ENCODE results near the gene TCF25. TPM values are rescaled to one million over a fixed set of nuclear protein-coding genes. Genes with fewer than 3 reads are reported as not detected.
"Not testable (repeated sequence)": the region's sequence is repeated elsewhere in the genome, so short reads cannot be mapped to it uniquely, and the experiment has no call there.

The TCF25 gene, protein sequence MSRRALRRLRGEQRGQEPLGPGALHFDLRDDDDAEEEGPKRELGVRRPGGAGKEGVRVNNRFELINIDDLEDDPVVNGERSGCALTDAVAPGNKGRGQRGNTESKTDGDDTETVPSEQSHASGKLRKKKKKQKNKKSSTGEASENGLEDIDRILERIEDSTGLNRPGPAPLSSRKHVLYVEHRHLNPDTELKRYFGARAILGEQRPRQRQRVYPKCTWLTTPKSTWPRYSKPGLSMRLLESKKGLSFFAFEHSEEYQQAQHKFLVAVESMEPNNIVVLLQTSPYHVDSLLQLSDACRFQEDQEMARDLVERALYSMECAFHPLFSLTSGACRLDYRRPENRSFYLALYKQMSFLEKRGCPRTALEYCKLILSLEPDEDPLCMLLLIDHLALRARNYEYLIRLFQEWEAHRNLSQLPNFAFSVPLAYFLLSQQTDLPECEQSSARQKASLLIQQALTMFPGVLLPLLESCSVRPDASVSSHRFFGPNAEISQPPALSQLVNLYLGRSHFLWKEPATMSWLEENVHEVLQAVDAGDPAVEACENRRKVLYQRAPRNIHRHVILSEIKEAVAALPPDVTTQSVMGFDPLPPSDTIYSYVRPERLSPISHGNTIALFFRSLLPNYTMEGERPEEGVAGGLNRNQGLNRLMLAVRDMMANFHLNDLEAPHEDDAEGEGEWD
- total RNA-seq (100 to 1,000 TPM; 177 to 237 (median 205) TPM), polyA plus RNA-seq (100 to 1,000 TPM; 215 to 438 (median 253) TPM)
- long read RNA-seq, donor 1, transcript TCF25-203 (2 exons, 981 nt) = major isoform, 13 of 98 reads
- long read RNA-seq, donor 1, transcript TCF25-220 (2 exons, 1,535 nt) = minor isoform, 6 of 98 reads
- long read RNA-seq, donor 1, transcript TCF25-201 (18 exons, 2,233 nt) = minor isoform, 7 of 98 reads
- long read RNA-seq, donor 1, partial matches to known transcripts = 69 of 98 reads
- long read RNA-seq, donor 1, other reads (novel, unspliced or antisense) = 0 of 98 reads
- long read RNA-seq, donor 2, transcript TCF25-201 (18 exons, 2,233 nt) = minor isoform, 9 of 134 reads
- long read RNA-seq, donor 2, transcript TCF25-220 (2 exons, 1,535 nt) = minor isoform, 7 of 134 reads
- long read RNA-seq, donor 2, transcript TCF25-203 (2 exons, 981 nt) = major isoform, 13 of 134 reads
- long read RNA-seq, donor 2, partial matches to known transcripts = 102 of 134 reads
- long read RNA-seq, donor 2, other reads (novel, unspliced or antisense) = 0 of 134 reads
- long read RNA-seq, donor 3, transcript TCF25-220 (2 exons, 1,535 nt) = major isoform, 5 of 58 reads
- long read RNA-seq, donor 3, partial matches to known transcripts = 45 of 58 reads
- long read RNA-seq, donor 3, other reads (novel, unspliced or antisense) = 0 of 58 reads
- long read RNA-seq, donor 4, transcript TCF25-201 (18 exons, 2,233 nt) = major isoform, 36 of 116 reads
- long read RNA-seq, donor 4, transcript TCF25-203 (2 exons, 981 nt) = minor isoform, 9 of 116 reads
- long read RNA-seq, donor 4, partial matches to known transcripts = 59 of 116 reads
- long read RNA-seq, donor 4, other reads (novel, unspliced or antisense) = 11 of 116 reads
- long read RNA-seq, donor 5, transcript TCF25-201 (18 exons, 2,233 nt) = major isoform, 341 of 489 reads
- long read RNA-seq, donor 5, partial matches to known transcripts = 22 of 489 reads
- long read RNA-seq, donor 5, other reads (novel, unspliced or antisense) = 122 of 489 reads
- long read RNA-seq, donor 6, transcript TCF25-203 (2 exons, 981 nt) = minor isoform, 9 of 114 reads
- long read RNA-seq, donor 6, transcript TCF25-201 (18 exons, 2,233 nt) = major isoform, 33 of 114 reads
- long read RNA-seq, donor 6, partial matches to known transcripts = 65 of 114 reads
- long read RNA-seq, donor 6, other reads (novel, unspliced or antisense) = 7 of 114 reads
- long read RNA-seq, donor 7, transcript TCF25-220 (2 exons, 1,535 nt) = major isoform, 8 of 52 reads
- long read RNA-seq, donor 7, transcript TCF25-203 (2 exons, 981 nt) = minor isoform, 7 of 52 reads
- long read RNA-seq, donor 7, partial matches to known transcripts = 30 of 52 reads
- long read RNA-seq, donor 7, other reads (novel, unspliced or antisense) = 0 of 52 reads
- long read RNA-seq, donor 8, transcript TCF25-220 (2 exons, 1,535 nt) = minor isoform, 7 of 62 reads
- long read RNA-seq, donor 8, transcript TCF25-201 (18 exons, 2,233 nt) = major isoform, 19 of 62 reads
- long read RNA-seq, donor 8, partial matches to known transcripts = 31 of 62 reads
- long read RNA-seq, donor 8, other reads (novel, unspliced or antisense) = 0 of 62 reads
- long read RNA-seq, donor 9, transcript TCF25-201 (18 exons, 2,233 nt) = major isoform, 9 of 60 reads
- long read RNA-seq, donor 9, transcript TCF25-203 (2 exons, 981 nt) = minor isoform, 8 of 60 reads
- long read RNA-seq, donor 9, partial matches to known transcripts = 39 of 60 reads
- long read RNA-seq, donor 9, other reads (novel, unspliced or antisense) = 0 of 60 reads
- long read RNA-seq, donor 10, transcript TCF25-201 (18 exons, 2,233 nt) = major isoform, 9 of 34 reads
- long read RNA-seq, donor 10, partial matches to known transcripts = 19 of 34 reads
- long read RNA-seq, donor 10, other reads (novel, unspliced or antisense) = 0 of 34 reads

GRCh38 chr16:89873109-89873971 is at the start of gene TCF25:
Gene TCF25 (plus strand): TSS chr16:89873592. CDS start chr16:89873668, 76 bp downstream.
- intact Hi-C loops (cut with DNase I) = no loop called here
- 0 to 2% (median 1%) methylated on average over 11 to 104 of the region's 104 CpGs for WGBS, 4 donors
- peak; percentile 90 to 94 for TF ChIP-seq POLR2A (IDR thresholded peaks at IDR 0.05)
- TF ChIP-seq, protein P1, sequence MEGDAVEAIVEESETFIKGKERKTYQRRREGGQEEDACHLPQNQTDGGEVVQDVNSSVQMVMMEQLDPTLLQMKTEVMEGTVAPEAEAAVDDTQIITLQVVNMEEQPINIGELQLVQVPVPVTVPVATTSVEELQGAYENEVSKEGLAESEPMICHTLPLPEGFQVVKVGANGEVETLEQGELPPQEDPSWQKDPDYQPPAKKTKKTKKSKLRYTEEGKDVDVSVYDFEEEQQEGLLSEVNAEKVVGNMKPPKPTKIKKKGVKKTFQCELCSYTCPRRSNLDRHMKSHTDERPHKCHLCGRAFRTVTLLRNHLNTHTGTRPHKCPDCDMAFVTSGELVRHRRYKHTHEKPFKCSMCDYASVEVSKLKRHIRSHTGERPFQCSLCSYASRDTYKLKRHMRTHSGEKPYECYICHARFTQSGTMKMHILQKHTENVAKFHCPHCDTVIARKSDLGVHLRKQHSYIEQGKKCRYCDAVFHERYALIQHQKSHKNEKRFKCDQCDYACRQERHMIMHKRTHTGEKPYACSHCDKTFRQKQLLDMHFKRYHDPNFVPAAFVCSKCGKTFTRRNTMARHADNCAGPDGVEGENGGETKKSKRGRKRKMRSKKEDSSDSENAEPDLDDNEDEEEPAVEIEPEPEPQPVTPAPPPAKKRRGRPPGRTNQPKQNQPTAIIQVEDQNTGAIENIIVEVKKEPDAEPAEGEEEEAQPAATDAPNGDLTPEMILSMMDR (IDR thresholded peaks at IDR 0.05) = peak in 1 of 6 experiments; percentile 26

GRCh38 chr16:89823824-89824148 is 49.6 kb upstream of the TCF25 start:
- H3K27me3 ChIP-seq; H3K9me3 ChIP-seq (replicated peaks in 1 of 3); H3K36me3 ChIP-seq (replicated peaks in 1 of 2); intact Hi-C loops (cut with DNase I); DNase-seq; H3K4me3 ChIP-seq: not testable (repeated sequence)
- H3K27ac ChIP-seq = peak overlapping the region in 1 of 5 donors; percentile 7
- peaks cover 6 to 20% of the 10 kb centered on the region in 2 donors for H3K4me1 ChIP-seq (replicated peaks in 1 of 2)
- WGBS, 4 donors = 58 to 64% (median 61%) methylated on average over 5 of the region's 5 CpGs

More at GRCh38 chr16:89873109-89873971, at the start of gene TCF25:
- peak; percentile 81 to 89 (median 84) for DNase-seq
- Histone ChIP-seq H3K36me3 (replicated peaks in 1 of 2) (peaks cover 0 to under 1% of the 10 kb centered on the region in 2 donors), H3K4me3 (peak within 1 kb of the TSS; percentile 91 to 99 (median 96)), H3K9me3 (replicated peaks in 1 of 3) (no peaks in the 10 kb centered on the region), H3K4me1 (replicated peaks in 1 of 2) (peaks cover 15 to 20% of the 10 kb centered on the region in 2 donors), H3K27me3 (no peaks in the 10 kb centered on the region), H3K27ac (peak within 1 kb of the TSS; percentile 99 to 100 (median 100))

Data from adrenal gland (tissue), 19 donors.